Activated CD4-positive, alpha-beta T cell treated with anti-CD3 and anti-CD28 coated beads, Interleukin-10, Interleukin-2, amounts not matched to agents 100 ng/mL and 50 ng/mL, durations not matched to agents 16 hours and 8 hours (primary cell): ENCODE data around the gene FMO2.
"Not testable (repeated sequence)": the region's sequence is repeated elsewhere in the genome, so short reads cannot be mapped to it uniquely, and the experiment has no call there.

Experiments used
- DNase-seq: peaks from one replicate; pipeline ENCODE4 v3.0.0-alpha.2; 2020

The FMO2 gene

DNA sequence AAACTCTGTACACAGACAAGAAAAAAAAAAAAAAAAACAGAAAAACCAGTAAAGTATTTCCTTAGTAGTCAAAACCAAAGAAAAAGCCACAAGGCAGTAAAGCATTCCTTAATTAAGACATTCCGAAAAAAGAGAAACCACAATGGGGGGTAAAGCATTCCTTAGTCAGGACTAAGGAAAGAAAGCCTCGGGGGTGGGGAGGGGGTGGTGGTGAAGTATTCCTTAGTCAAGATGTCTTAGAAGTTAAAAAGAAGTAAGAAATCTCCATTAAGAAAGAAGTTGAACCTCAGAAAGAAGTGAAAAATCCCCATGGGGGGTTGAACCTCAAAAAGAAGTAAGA lies 35.0 kb downstream of the FMO2 start:
- no peak for DNase-seq

DNA sequence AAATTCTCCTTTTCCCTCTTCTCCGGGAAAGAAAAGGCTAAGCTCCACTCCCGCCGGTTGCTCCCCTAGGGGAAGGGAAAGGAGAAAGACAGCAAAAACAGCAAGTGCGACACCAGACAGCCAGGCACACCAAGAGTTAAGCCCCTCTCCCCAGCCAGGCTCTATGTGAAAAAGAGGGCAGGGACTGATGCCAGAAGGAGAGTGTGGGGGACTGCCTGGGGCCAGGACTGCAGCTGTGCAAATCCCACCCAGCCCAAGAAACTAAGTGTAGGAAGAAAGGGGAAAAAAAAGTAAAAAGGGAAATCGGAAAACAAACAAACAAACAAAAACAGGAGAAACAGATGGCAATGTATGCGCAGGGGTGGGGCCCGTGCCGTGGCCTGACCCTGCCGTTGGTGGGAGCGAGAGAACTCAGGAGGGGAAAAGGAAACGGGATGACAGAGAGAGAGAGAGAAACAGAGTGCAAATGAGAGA lies 35.5 kb downstream of the FMO2 start:
- no peak for DNase-seq

DNA sequence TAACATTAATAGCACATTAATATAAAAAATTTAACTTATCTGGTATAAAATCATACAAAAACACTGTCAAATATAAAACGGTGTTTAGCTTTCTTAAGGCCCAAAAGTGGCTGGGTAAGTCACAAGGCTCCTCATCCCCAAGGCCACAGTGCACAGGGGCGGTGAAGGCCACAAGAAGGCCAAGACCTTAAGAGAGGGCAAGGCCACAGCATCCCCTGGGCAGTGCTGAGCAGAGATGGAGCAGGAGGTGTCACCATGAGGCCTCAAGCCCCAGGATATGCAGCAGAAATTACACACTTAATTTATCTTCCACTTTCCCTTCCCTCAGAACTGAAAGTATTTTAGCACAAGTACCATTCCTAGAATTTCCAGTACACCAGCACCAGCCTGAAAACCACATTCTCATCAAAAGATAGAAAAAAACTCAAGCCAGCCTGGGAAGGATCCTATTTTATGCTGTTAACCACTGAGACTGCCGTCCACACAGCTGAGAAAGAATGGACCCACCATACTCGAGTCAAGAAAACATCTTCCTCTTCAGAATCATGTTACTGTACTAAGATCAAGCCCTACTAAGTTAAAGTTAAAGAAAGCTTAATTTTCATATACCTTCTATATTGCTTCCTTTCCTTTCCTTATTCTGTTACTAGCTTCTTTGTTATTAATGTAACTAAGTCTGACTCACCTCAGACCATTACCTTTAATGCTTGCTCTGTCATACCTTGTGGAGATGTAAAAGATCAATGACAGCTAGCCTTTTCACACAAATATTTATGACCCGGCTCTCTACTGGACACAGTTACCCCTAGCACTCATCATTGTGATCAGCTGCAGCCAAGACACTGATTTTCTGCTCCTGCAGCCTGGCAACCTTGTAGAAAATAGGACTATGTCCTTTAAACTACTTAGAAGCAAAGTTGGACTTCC lies 36.8 kb downstream of the FMO2 start:
- DNase-seq = no peak

DNA sequence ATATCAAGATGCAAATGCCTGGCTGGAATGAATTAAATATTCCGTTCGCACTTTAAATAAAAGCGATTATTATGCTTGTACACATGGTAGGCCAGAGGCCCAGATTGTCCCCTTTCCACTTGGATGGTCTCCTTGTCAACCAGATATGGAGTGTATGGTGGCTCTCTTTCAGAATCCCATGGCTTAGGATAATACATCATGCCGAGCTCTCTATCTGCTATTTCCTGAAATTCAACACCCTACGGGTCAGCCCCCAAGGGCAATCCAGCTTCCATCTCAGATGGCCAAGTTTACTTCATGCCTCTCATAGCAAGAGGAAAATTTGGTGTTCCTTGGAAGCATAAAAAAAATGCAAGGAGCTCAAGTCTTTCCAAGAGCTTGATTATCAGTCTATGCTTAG lies 37.8 kb downstream of the FMO2 start:
- DNase-seq = no peak

DNA sequence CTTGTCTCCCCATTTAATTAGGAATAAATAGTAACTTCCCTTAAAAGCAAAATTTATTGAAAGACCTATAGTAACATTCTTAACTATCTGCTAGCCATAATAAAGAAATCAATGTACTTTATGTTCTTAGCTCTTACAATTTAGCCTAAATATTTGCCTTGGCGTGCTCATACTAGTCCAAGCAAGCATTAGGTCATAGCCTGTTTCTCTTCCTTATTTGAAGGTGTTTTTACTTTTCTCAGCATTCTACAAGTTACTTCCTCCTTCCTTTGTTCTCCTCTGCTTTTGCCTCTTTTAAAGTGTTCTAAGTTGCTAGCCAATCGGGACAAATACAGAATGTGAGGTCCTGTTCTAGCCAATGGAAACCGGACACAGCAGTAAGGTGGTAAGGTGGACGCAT lies 39.2 kb downstream of the FMO2 start:
- DNase-seq = not testable (repeated sequence)

DNA sequence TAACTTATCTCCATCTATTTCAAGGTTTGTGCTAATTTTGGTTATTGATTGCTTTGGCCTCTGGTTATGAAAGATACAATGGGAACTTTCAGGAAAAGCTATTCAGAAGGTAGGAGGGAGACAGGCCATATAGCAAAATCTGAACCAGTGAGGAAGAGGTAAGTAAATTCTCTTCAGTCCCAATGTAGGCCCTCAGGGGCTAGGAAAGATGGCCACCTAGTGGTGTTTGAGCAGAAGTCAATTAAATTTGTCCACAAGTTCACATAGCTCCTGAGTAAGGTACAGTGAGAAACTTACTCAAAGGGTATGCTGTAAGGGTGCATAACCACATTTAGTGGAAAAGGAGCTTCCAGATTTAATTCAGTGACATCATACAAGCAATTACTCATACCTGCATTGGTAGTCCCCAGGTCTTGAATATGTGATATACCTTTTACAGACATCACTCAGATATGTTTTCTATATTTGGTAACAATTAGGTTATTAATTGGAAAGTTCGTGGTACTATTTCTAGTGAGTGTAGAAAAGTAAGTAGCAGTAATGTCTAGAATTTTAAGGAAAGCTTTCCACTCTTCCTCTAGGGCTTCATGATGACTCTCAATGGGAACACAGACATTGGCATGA lies 41.8 kb downstream of the FMO2 start:
- DNase-seq = peak; percentile 52

DNA sequence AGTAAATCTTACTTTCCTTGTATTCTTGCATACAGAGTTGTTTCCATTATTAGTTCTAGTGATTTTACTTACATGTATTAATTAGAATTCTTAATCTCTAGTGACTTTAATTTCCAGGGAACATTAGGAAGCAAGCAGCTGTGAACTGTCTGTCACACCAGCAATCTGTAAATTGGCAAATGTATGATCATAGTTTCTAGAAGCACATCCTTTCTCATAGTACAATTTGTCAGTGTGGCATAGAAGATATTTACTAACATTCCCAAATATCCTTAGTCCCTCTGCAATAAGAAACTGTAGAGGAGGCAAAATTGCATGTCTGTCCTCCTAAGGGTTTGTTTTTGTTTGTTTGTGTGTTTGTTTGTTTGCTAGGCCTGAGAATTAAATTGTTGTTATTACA lies 46.2 kb downstream of the FMO2 start:
- no peak for DNase-seq

DNA sequence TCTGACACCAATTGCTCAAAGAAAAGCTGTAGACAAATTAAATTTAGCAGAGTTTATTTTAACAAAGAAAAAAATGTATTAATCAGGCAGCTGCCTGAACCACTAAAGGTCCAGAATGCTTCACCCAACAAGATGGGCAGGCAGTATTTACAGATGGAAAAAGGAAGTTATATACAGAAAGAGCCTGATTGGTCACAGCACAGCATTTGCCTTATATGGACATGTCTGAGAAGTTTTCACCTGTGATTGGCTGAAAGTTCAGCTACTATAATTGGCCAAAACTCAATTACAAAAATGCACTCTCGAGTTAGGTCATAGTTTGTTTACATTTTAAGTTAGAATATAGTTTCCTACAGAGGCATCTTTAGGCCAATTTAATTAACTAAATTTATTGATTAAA lies 48.1 kb downstream of the FMO2 start:
- no peak for DNase-seq

DNA sequence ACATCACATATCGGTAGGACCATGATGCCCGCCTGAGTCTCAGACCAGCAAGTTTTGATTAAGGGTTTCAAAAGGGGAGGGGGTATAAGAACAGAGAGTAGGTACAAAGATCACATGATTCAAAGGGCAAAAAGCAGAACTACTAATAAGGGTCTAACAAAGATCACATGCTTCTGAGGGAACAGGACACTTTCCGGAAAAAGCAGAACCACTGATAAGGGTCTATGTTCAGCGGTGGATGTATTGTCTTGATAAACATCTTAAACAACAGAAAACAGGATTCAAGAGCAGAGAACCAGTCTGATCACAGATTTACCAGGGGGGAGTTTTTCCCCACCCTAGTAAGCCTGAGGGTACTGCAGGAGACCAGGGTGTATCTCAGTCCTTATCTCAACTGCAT lies 51.1 kb downstream of the FMO2 start:
- DNase-seq = not testable (repeated sequence)

DNA sequence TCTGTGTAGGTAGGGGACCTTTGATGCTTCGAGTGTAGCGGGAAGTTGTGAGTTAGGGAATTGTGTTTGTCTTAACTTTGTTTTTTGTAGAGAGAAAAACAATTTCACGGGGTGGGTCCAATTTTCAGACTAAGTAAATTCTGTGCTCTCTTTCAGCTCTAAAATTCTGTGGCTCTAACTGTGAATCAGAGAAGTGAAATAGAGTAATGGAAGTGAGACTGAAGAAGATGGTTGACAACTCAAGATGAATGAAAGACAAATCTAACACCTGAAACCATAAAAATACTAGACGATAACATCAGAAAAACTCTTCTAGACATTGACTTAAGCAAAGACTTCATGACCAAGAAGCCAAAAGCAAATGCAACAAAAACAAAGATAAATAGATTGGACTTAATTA lies 58.8 kb downstream of the FMO2 start:
- no peak for DNase-seq

DNA sequence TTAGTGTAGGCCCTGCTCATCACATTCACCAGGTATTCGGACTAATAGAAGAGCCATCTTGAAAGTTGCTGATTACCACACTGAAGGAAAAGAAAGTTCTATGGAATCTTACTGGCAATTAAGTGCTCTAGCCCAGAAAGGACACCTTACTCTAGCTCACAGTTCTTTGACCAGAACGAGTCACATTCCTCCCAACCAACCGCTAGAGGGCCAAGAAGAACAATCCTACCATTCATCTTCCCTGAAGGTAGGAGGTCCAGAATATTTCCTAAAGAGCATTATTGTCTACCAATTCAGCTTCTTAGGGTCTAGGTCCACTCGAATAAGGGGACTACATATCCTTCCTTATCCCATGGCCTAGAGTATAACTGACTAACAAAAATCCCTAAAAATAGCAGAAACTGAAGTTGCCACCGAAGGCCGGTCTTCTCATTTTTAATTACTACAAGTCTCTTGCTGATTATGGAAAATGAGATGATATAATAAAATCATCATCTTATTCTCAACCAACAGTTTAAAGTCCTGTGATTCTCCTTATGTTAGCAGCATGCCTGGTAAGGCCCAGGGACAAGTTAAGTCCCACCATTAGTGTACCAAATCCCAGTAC lies 60.5 kb downstream of the FMO2 start:
- DNase-seq = peak; percentile 33

DNA sequence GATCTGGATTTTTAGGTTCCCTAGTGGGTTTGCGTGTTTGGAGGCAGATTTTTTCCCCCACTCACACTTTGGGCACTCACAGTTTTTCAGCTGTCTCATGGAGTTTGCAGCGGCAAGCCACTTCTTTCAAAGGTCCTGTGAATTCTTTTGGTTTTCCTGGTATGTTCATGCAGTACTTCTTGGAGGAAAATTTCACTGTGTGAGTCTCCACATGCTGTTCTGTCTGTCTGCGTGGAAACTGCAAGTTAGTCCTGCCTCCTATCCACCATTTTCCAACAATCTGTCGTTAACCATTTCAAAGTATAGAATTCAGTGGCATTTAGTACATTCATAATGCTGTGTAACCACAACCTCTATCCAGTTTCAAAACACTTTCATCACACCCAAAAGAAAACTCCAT lies 62.4 kb downstream of the FMO2 start:
- no peak for DNase-seq

DNA sequence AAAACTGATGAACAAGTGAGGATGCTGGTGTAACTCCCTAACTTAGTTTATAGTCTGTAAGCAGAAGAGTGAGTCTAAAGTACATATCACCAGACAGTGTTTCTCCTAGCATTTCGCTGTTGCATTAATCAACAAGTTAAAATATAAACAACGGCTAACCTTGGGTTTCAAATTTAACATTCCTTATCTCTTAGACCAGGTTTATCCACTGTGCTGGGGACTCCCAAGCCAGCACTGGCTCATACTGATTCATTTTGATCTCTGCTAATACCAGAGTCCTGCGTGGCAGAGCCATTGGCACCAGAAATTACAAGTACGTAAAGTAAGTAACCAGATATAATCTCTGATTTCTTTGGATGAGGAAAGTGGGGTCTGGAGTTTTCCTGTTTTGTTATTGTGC lies 63.2 kb downstream of the FMO2 start, which contains the start of gene FMO1:
FMO1 (plus strand) TSS at position 193 of the 400 bp plus-strand sequence. CDS start 9,594 bp downstream, outside the sequence.
- no peak for DNase-seq

DNA sequence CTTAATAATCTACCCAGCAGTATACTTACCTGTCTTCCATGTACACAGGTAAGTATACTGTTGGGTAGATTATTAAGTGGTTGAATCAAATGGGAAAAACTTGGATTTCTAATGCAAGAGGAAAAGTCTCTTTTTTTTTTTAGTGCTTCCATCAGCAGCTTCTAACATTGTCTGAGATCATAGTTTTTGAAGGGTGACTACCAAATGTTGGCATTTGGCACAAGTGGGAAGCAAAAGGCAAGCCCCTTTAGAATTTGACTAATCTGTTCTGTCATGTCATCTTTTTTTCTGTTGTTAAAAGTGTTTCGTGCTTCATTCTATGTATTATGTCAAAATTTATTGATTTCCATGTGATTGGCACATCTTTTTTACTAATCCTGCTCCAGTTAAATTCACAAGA lies 63.7 kb downstream of the FMO2 start:
- no peak for DNase-seq

DNA sequence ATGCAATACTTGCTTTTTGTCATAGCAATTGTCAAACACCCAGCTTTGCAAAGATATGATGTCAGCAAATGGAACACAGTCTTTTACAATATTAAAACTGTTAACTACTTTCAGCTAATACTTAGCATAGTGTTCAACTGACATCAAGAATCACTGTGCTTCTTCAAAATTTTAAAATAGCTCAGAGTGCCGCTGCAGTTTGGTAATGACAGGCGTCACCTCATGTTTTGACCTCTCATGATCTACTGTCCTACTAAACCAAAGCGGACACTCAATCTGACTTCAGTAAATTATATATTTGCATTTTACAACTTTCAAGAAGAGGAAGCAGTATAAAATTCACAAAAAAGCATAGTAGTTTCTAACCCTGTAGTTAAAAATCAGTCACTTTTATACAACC lies 65.2 kb downstream of the FMO2 start:
- DNase-seq = no peak

DNA sequence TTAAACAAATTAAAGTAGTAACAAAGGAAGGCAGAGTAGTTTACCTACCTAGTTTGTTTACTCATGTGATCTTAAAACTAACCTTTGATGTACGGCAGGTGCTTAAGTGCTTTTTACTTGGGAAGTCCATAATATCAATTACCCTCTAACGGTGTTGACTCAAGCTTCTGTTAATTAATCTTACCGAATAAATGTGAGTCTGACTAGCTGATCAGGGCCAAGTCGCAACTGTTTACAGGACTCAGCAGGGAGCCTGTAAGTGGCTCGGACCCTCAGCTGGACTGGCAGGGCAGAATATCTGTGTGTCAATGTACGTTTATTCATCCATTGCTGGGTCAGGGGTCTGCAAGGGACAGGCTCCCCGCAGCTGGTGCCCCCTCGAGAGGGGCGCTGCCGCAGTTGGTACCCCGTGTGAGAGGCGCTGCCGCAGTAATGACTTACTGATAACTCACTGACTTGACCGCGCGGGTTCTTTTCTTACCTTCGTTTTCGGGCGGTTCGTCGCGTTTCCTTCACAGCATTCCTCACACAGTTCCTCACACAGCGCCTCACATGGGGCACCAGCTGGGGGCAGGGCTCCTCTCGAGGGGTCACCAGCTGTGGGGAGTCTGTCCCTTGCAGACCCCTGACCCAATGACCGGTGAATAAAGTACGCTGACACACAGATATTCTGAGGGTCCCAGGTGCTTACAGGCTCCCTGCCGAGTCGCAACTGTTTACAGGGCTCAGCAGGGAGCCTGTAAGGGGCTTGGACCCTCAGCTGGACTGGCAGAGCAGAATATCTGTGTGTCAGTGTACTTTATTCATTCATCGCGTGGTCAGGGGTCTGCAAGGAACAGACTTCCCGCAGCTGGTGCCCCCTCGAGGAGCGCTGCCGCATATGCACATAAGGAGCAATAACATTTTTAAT lies 66.2 kb downstream of the FMO2 start:
- DNase-seq = peak; percentile 29

DNA sequence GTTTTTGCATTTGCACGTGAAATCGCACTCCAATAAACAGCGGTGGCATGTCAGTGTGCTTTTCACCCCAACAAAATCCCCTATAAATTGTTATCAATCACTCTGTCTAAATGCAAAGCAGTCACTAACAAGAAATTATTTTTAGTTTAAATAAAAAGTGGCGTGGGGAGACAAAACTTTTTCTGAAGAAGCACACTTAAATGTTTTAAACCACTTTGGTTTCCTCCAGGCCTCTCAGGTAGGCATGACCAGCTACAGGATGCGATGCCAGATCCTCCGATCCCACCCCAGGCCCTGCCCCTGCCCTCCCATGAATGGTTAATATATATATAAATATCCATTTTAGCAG lies 66.8 kb downstream of the FMO2 start:
- DNase-seq = no peak

DNA sequence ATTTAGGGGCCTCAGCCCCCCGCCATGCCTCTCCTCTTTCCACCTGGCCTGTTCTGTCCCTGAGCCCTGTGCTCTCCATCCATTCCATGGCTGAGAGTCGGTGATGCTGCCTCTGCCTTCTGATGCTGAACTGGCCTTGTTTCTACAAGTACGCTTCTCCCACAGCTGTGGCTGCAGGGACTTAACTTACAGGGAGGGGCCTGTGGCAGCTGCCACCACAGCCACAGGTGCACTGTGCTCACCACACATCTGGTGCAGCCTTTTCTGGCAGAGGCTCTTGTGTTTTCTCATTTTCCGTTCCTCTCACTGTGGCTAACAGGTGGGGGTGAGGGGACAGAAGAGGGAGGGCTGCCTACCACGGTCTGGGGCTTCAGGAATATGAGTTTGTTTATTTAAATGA lies 67.4 kb downstream of the FMO2 start:
- DNase-seq = peak; percentile 2

DNA sequence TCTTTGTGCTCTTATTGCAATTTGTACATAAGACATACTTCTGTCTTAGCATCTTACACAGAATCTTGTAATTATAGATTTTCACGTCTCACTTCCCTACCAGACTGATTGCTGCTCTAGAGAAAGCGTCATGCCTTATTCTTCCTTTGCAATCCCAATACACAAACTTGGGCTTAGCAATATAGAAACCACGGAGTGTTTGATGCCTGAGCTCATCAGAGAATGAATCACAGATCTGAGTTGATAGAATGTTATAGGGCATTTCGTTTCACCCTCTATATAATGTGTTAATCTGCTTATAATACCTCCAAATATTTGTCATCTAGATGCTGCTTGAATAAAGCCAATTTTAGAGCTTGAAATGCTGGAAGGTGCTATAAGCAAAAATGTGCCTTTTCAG lies 69.8 kb downstream of the FMO2 start:
- DNase-seq = no peak

DNA sequence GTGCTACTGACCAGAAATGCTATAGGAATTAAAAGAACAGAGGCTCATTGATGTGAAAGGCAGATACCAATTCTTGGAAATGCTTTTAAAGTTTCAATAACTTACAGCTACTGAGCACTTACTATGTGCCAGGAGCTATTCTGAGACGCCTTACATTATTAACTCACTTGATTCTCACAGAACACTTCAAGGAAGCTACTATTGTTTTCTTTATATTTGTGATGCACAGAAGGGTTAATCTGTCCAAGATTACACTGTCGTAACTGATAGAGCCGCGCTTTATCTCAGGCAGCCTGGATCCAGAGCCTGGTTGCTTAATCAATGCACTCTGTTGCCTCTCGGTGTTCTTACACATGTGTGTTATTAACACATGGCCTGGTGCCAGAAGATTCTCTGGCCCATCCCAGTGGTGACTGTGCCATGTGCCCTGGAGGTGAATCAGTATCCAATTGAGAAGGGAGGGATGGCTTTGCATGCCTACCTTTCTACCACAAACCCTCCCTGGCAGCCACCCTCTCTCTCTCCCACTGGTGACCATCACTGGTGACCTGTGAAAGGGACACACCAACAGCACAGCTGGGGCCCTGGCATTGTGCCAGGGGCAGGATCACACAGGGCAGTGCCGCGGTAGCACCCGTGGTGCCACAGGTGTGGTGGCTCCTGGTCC lies 72.0 kb downstream of the FMO2 start:
- DNase-seq = no peak

DNA sequence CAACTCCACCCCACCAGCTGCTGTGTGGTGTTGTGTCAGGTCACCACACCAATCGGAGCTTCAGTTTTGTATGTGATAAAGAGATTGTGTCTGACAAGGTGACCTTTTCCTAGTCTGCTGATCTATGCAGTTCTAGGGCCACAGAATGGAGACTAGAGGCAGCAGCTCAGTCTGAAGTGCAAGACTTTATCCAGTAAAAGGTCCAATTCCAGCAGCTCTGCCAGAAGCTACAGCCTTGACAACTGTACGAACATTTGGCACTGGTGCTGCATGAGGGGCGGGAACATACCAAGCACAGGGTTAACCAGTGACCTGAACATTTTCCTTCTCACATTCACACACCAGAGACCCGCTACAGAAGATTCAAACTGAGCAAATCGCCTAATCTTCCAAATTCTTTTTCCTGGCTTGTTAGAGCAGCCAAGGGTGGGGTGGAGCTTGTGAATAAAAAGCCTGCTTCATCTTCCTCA lies 72.5 kb downstream of the FMO2 start:
- DNase-seq = no peak

DNA sequence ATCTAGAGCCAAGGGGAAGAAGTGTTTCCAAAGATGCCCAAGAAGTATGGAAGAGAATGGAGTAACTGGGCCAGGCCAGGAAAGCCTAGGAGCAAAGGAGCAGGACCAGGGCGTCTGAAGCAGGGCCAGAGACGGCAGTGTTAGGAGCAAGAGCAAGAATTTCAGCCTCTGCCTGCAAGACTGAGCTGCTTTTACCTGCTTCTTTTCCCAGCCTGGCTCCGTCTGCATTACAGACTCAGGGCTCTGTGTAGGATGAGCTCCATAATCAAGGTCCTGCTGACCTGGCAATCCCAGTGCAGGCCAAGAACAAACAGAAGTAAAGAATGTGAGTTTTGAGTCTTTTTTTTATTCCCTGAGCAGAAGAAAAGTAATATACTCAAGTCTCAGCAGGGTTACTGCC lies 73.3 kb downstream of the FMO2 start:
- no peak for DNase-seq
